Inflammatory macrophage (primary cell): ENCODE measurements around the gene LIMA1.

Source experiments
- DNase-seq, 2 donors: peaks; one replicate each; pipeline ENCODE4 v3.0.0-alpha.2; 2020 to 2022

The LIMA1 gene

GRCh38 chr12:50215033-50215432 is 68.3 kb downstream of the LIMA1 start:
- no peak for DNase-seq

- no peak for DNase-seq
Measured at GRCh38 chr12:50214018-50214417, 69.3 kb downstream of the LIMA1 start.

GRCh38 chr12:50213439-50213838 is 69.9 kb downstream of the LIMA1 start:
- DNase-seq, result no peak

GRCh38 chr12:50212071-50212467 is 71.3 kb downstream of the LIMA1 start:
- DNase-seq, result no peak

GRCh38 chr12:50211392-50212070 is 71.8 kb downstream of the LIMA1 start:
- DNase-seq, result no peak

GRCh38 chr12:50207424-50207823 is 75.9 kb downstream of the LIMA1 start:
- DNase-seq, result no peak

GRCh38 chr12:50205648-50206047 is 77.7 kb downstream of the LIMA1 start:
- no peak for DNase-seq

GRCh38 chr12:50203691-50204090 is 79.6 kb downstream of the LIMA1 start:
- no peak for DNase-seq

GRCh38 chr12:50201987-50202521 is 81.3 kb downstream of the LIMA1 start:
- no peak for DNase-seq

GRCh38 chr12:50200552-50201273 is 82.6 kb downstream of the LIMA1 start:
- DNase-seq, result no peak

- DNase-seq, result no peak
Measured at GRCh38 chr12:50198829-50199228, 84.5 kb downstream of the LIMA1 start.

GRCh38 chr12:50197297-50197727 is 86.0 kb downstream of the LIMA1 start:
- DNase-seq, result no peak

- no peak for DNase-seq
Measured at GRCh38 chr12:50196537-50196936, 86.8 kb downstream of the LIMA1 start.

GRCh38 chr12:50195832-50196231 is 87.5 kb downstream of the LIMA1 start:
- DNase-seq, result no peak

GRCh38 chr12:50192908-50193307 is 90.4 kb downstream of the LIMA1 start:
- DNase-seq, result no peak

GRCh38 chr12:50192236-50192635 is 91.1 kb downstream of the LIMA1 start:
- DNase-seq, result no peak

- no peak for DNase-seq
Measured at GRCh38 chr12:50190859-50191258, 92.5 kb downstream of the LIMA1 start.

GRCh38 chr12:50188875-50189575 is 94.3 kb downstream of the LIMA1 start:
- no peak for DNase-seq

- no peak for DNase-seq
Measured at GRCh38 chr12:50188241-50188781, 95.0 kb downstream of the LIMA1 start.

GRCh38 chr12:50187084-50187900 is 96.0 kb downstream of the LIMA1 start:
- DNase-seq, result no peak

- DNase-seq, result no peak
Measured at GRCh38 chr12:50186681-50187080, 96.6 kb downstream of the LIMA1 start.

GRCh38 chr12:50185970-50186663 is 97.2 kb downstream of the LIMA1 start:
- no peak for DNase-seq
